HepG2 (cell line): Measurements from ENCODE around the gene ABCG1. TPM values are rescaled to one million over a fixed set of nuclear protein-coding genes. Genes with fewer than 3 reads are reported as not detected.

Source experiments
- ATAC-seq: fragments of 200-7000 bp; cut with Tn5 transposase; 3 replicates; pipeline ENCODE4 v1.9.1; 2020; ENCODE audit warnings: mild to moderate bottlenecking, moderate library complexity
- BruUV-seq: library from RNA; stranded (reverse); fragments of 400-500 nt; replicated peaks from 2 replicates; lab custom pipeline; 2021; lab: Mats Ljungman, UMichigan
- CTCF ChIA-PET: fragments of 300-600 bp; formaldehyde crosslinking; extraction: SDS; loops from one replicate; lab custom pipeline; 2021; ENCODE audit warnings: low total read pairs, inconsistent platforms, low intra/inter-chr PET ratio; lab: Yijun Ruan, JAX
- POLR2A ChIA-PET: fragments of 350-600 bp; sonication (Branson Sonifier 250); formaldehyde crosslinking; loops from one replicate; lab custom pipeline; 2020; ENCODE audit warnings: antibody characterized with exemption, inconsistent platforms; lab: Yijun Ruan, JAX
- DNase-seq: peaks from one replicate; pipeline ENCODE4 v3.0.0-alpha.2; 2015; ENCODE audit warnings: low spot score
- FAIRE-seq: peaks from 3 replicates; lab custom pipeline; 2011; peaks lifted over from hg19 to GRCh38; lab: Jason Lieb, UNC
- H2AFZ ChIP-seq: one replicate; pipeline ENCODE4 v1.6.1; 2011; ENCODE audit warnings: low read length, inconsistent platforms
- H3K27ac ChIP-seq: fragments of 300-600 bp; 3 replicates; pipeline ENCODE4 v1.8.0; 2011; ENCODE audit warnings: mixed run types, mild to moderate bottlenecking, mixed read lengths, low read length, inconsistent platforms; ENCODE audit not compliant: insufficient read depth; ENCODE audit errors: extremely low read length
- H3K27me3 ChIP-seq, 2 experiments: fragments of 200-600 bp in 1 of 2; 2 replicates in 1 of 2; 3 replicates in 1 of 2; pipeline versions ENCODE4 v1.6.0 to v1.8.0; 2011; ENCODE audit warnings: low read length in 2 of 2, mild to moderate bottlenecking in 2 of 2, moderate library complexity in 2 of 2, inconsistent platforms in 1 of 2; ENCODE audit not compliant: insufficient read depth in 2 of 2, control insufficient read depth in 1 of 2
- H3K36me3 ChIP-seq, 2 experiments: fragments of 200-600 bp in 1 of 2; replicated peaks in 1 of 2; 2 replicates in 1 of 2; 3 replicates in 1 of 2; pipeline versions ENCODE4 v1.5.1 to v1.8.0; 2011; ENCODE audit warnings: low read length in 2 of 2, inconsistent platforms in 1 of 2; ENCODE audit not compliant: insufficient read depth in 2 of 2, control insufficient read depth in 1 of 2
- H3K4me1 ChIP-seq: 2 replicates; pipeline ENCODE4 v1.5.1; 2012; ENCODE audit warnings: low read length, inconsistent platforms; ENCODE audit not compliant: insufficient read depth
- H3K4me2 ChIP-seq: 2 replicates; pipeline ENCODE4 v1.6.0; 2011; ENCODE audit warnings: low read depth, low read length, inconsistent platforms
- H3K4me3 ChIP-seq, 3 experiments: fragments of 200-600 bp in 1 of 3; sonication (generic), shearing (Covaris generic) in 1 of 3; replicated peaks in 1 of 3; 2 replicates each; pipeline ENCODE4 v1.5.1; 2011 to 2016; ENCODE audit warnings: low read length in 3 of 3, inconsistent platforms in 2 of 3, low read depth in 2 of 3, mild to moderate bottlenecking in 2 of 3, control low read depth in 1 of 3, mixed read lengths in 1 of 3; ENCODE audit not compliant: insufficient read depth in 1 of 3
- H3K79me2 ChIP-seq: one replicate; pipeline ENCODE4 v1.6.1; 2011; ENCODE audit warnings: low read length, inconsistent platforms; ENCODE audit not compliant: insufficient read depth
- H3K9ac ChIP-seq: 2 replicates; pipeline ENCODE4 v1.6.0; 2011; ENCODE audit warnings: mild to moderate bottlenecking, low read depth, low read length, inconsistent platforms; ENCODE audit not compliant: insufficient read depth
- H3K9me3 ChIP-seq: 2 replicates; pipeline ENCODE4 v1.5.1; 2012; ENCODE audit warnings: mild to moderate bottlenecking, low read length
- H4K20me1 ChIP-seq: 2 replicates; pipeline ENCODE4 v1.6.0; 2011; ENCODE audit warnings: inconsistent platforms, mild to moderate bottlenecking, low read length, moderate library complexity; ENCODE audit not compliant: insufficient read depth
- ELF1 ChIP-seq: sonication (generic); formaldehyde crosslinking; IDR thresholded peaks from 2 replicates; pipeline ENCODE4 v1.4.0; 2020; ENCODE audit warnings: missing genetic modification reagents
- IRF2 ChIP-seq: IDR thresholded peaks from 2 replicates; pipeline ENCODE4 v1.6.1; 2018; ENCODE audit warnings: missing genetic modification reagents, missing compliant biosample characterization
- NCOR1 ChIP-seq: fragments of 200-600 bp; sonication (generic); IDR thresholded peaks from 2 replicates; pipeline ENCODE4 v1.7.0; 2017; ENCODE audit warnings: antibody characterized with exemption, low read length, borderline replicate concordance
- PAF1 ChIP-seq: IDR thresholded peaks from 2 replicates; pipeline ENCODE4 v1.6.1; 2016; ENCODE audit warnings: missing genetic modification reagents, missing compliant biosample characterization
- PCBP2 ChIP-seq: fragments of 200-400 bp; formaldehyde crosslinking; optimal IDR thresholded peaks from 2 replicates; pipeline ENCODE3; 2018; ENCODE audit warnings: low read length, low read depth; ENCODE audit not compliant: poor library complexity, severe bottlenecking
- RXRA ChIP-seq: sonication (generic); formaldehyde crosslinking; IDR thresholded peaks from 2 replicates; pipeline ENCODE4 v1.5.1; 2020; ENCODE audit warnings: missing genetic modification reagents
- SETDB1 ChIP-seq: sonication (generic); formaldehyde crosslinking; IDR thresholded peaks from 2 replicates; pipeline ENCODE4 v1.5.1; 2020; ENCODE audit warnings: missing genetic modification reagents, mild to moderate bottlenecking, borderline replicate concordance
- U2AF1 ChIP-seq: fragments of 200-400 bp; formaldehyde crosslinking; optimal IDR thresholded peaks from 2 replicates; pipeline ENCODE3; 2017; ENCODE audit warnings: mild to moderate bottlenecking, low read depth, low read length
- ZFP91 ChIP-seq: sonication (generic); formaldehyde crosslinking; IDR thresholded peaks from 2 replicates; pipeline ENCODE4 v1.9.0; 2022; ENCODE audit warnings: missing genetic modification reagents, mild to moderate bottlenecking, borderline replicate concordance
- ZNF12 ChIP-seq: sonication (generic); formaldehyde crosslinking; IDR thresholded peaks from 2 replicates; pipeline ENCODE4 v1.5.0; 2020; ENCODE audit warnings: missing genetic modification reagents
- ZNF296 ChIP-seq: sonication (generic); formaldehyde crosslinking; conservative IDR thresholded peaks from 2 replicates; pipeline ENCODE4 v1.5.0; 2020; ENCODE audit warnings: mild to moderate bottlenecking, missing genetic modification reagents
- ZNF343 ChIP-seq: sonication (generic); formaldehyde crosslinking; IDR thresholded peaks from 2 replicates; pipeline ENCODE4 v1.4.0; 2020; ENCODE audit warnings: mild to moderate bottlenecking, missing genetic modification reagents
- ZNF382 ChIP-seq: sonication (generic); formaldehyde crosslinking; IDR thresholded peaks from 2 replicates; pipeline ENCODE4 v1.5.0; 2020; ENCODE audit warnings: missing genetic modification reagents, mild to moderate bottlenecking, borderline replicate concordance
- ZNF639 ChIP-seq: conservative IDR thresholded peaks from 2 replicates; pipeline ENCODE4 v1.6.1; 2018; ENCODE audit warnings: missing genetic modification reagents
- ZNF878 ChIP-seq: sonication (generic); formaldehyde crosslinking; IDR thresholded peaks from 2 replicates; pipeline ENCODE4 v1.8.1; 2023; ENCODE audit warnings: mild to moderate bottlenecking, missing genetic modification reagents, moderate library complexity
- ZSCAN25 ChIP-seq: sonication (generic); formaldehyde crosslinking; IDR thresholded peaks from 2 replicates; pipeline ENCODE4 v1.8.0; 2022; ENCODE audit warnings: mild to moderate bottlenecking, missing genetic modification reagents
- WGBS: methylation state at CpG from one replicate; pipeline ENCODE4 v1.1.6; 2017; ENCODE audit warnings: low lambda C conversion rate; 5-methylcytosine and 5-hydroxymethylcytosine counted together
- in situ Hi-C: cut with HindIII; loops from 2 replicates; pipeline ENCODE4 v1.10.0; 2017; ENCODE audit warnings: low pct_unique_long_range_greater_than_20kb; ENCODE audit not compliant: extremely low pct_ligation_motif_present
- intact Hi-C: fragments of 100-400 bp; cut with micrococcal nuclease; formaldehyde crosslinking; loops from one replicate; pipeline ENCODE4 v1.10.0; 2022; ENCODE audit not compliant: unreplicated experiment
- polyA plus RNA-seq, 8 experiments: library from polyadenylated mRNA; depleted of rRNA in 3 of 8; stranded (reverse) in 7 of 8; unstranded in 1 of 8; fragments of >200 nt; fragmentation: Illumina TruSeq in 4 of 8; extraction: Trizol in 4 of 8; gene quantifications; 2 replicates each; pipeline versions ENCODE4 v1.2.1 to v1.2.3, GENCODE V29; 2011 to 2016; ENCODE audit warnings: low read depth in 4 of 8, missing spikeins in 1 of 8, mixed read lengths in 1 of 8; ENCODE audit not compliant: insufficient read depth in 1 of 8
- total RNA-seq, 5 experiments: library from RNA; depleted of rRNA; stranded (reverse); fragments of >200 nt; fragmentation: Illumina TruSeq; extraction: Trizol; gene quantifications; 2 replicates each; pipeline ENCODE4 v1.2.3, GENCODE V29; 2016; ENCODE audit warnings: low read depth in 1 of 5

ABCG1 gene
- total and polyA plus RNA-seq, 2 of the 13 experiments (the other 11 are each of a cell fraction or from before 2014, with no cell fraction given): 0.04 TPM; not detected in 1

GRCh38 chr21:42247716-42248115, 28.8 kb downstream of the ABCG1 start (continued):
- TF ChIP-seq ZNF639 (CRISPR knock-in tag): no peak
- TF ChIP-seq NCOR1: no peak
- TF ChIP-seq ZNF343 (CRISPR knock-in tag): no peak

- in situ Hi-C loops (no loop called here), intact Hi-C loops (no loop called here)
- Histone ChIP-seq H3K4me3 (no peak overlapping the region), H2AFZ (no peak overlapping the region), H3K27me3 (peaks cover 2 to 27% of the 10 kb centered on the region in 2 experiments; a peak in 4 of 5 replicates), H3K36me3 (no peaks in the 10 kb centered on the region), H3K27ac (no peak overlapping the region), H4K20me1 (no peaks in the 10 kb centered on the region), H3K4me2 (no peak overlapping the region), H3K79me2 (no peaks in the 10 kb centered on the region), H3K4me1 (no peaks in the 10 kb centered on the region), H3K9me3 (no peaks in the 10 kb centered on the region), H3K9ac (no peak overlapping the region)
- TF ChIP-seq PCBP2: no peak
- no peak for TF ChIP-seq ELF1 (CRISPR knock-in tag)
- no peak for TF ChIP-seq U2AF1
- no peak for TF ChIP-seq SETDB1 (CRISPR knock-in tag)
- TF ChIP-seq IRF2 (CRISPR knock-in tag): no peak
- TF ChIP-seq ZNF878 (CRISPR knock-in tag): no peak
- TF ChIP-seq ZNF296: no peak
- TF ChIP-seq ZSCAN25 (CRISPR knock-in tag): no peak
- TF ChIP-seq ZFP91 (CRISPR knock-in tag): no peak
- TF ChIP-seq ZNF382 (CRISPR knock-in tag): no peak
- no peak for TF ChIP-seq PAF1 (CRISPR knock-in tag)
- no peak for TF ChIP-seq ZNF12
- TF ChIP-seq RXRA (CRISPR knock-in tag): no peak
- POLR2A ChIA-PET: no interaction called here
- DNase-seq: no peak
- no peak for FAIRE-seq
- BruUV-seq: no TSS peak
- CTCF ChIA-PET: no interaction called here
- WGBS: 51% methylated on average over 5 of the region's 8 CpGs
- no peak for ATAC-seq
Observed at GRCh38 chr21:42248241-42248640, 29.3 kb downstream of the ABCG1 start.
